Liver (tissue), 3 donors: ENCODE data around the gene PRSS33.

ENCODE experiments used
- EGR1 ChIP-seq, 2 donors: IDR thresholded peaks; 2 replicates each; pipeline ENCODE4 v1.6.1; 2016 to 2018; ENCODE audit warnings: antibody characterized with exemption in 2 of 2, low read depth in 2 of 2
- GABPA ChIP-seq, 2 donors: IDR thresholded peaks in 1 of 2; conservative IDR thresholded peaks in 1 of 2; 2 replicates each; pipeline ENCODE4 v1.6.1; 2016; ENCODE audit warnings: antibody characterized with exemption in 2 of 2, mild to moderate bottlenecking in 1 of 2, moderate library complexity in 1 of 2
- HNF4A ChIP-seq, 2 donors: conservative IDR thresholded peaks; 2 replicates each; pipeline ENCODE4 v1.6.1; 2016; ENCODE audit warnings: antibody characterized with exemption in 2 of 2, mild to moderate bottlenecking in 2 of 2
- HNF4G ChIP-seq: IDR thresholded peaks from 2 replicates; pipeline ENCODE4 v1.6.1; 2016; ENCODE audit warnings: antibody characterized with exemption
- JUND ChIP-seq, 2 donors: IDR thresholded peaks; 2 replicates each; pipeline ENCODE4 v1.6.1; 2016; ENCODE audit warnings: antibody characterized with exemption in 2 of 2
- RAD21 ChIP-seq, 2 donors: IDR thresholded peaks; 2 replicates each; pipeline ENCODE4 v1.6.1; 2016; ENCODE audit warnings: antibody characterized with exemption in 2 of 2, mild to moderate bottlenecking in 2 of 2
- RXRA ChIP-seq, 2 donors: IDR thresholded peaks; 2 replicates each; pipeline ENCODE4 v1.6.1; 2017 to 2018; ENCODE audit warnings: antibody characterized with exemption in 2 of 2, mild to moderate bottlenecking in 1 of 2
- TAF1 ChIP-seq: conservative IDR thresholded peaks from 2 replicates; pipeline ENCODE4 v1.6.1; 2016; ENCODE audit warnings: antibody characterized with exemption, mild to moderate bottlenecking
- YY1 ChIP-seq: IDR thresholded peaks from 2 replicates; pipeline ENCODE4 v1.6.1; 2016; ENCODE audit warnings: antibody characterized with exemption, mild to moderate bottlenecking
- TF ChIP-seq, protein P1 (sequence below): fragments of 150-350 bp; IDR thresholded peaks from 2 replicates; pipeline ENCODE4 v1.5.1; 2017; ENCODE audit warnings: improper control_type of control experiment, low read depth, low read length; ENCODE audit not compliant: missing input control
- TF ChIP-seq, protein P2 (sequence below): IDR thresholded peaks from 2 replicates; pipeline ENCODE4 v1.6.1; 2016; ENCODE audit warnings: antibody characterized with exemption
- TF ChIP-seq, protein P3 (sequence below): IDR thresholded peaks from 2 replicates; pipeline ENCODE4 v1.6.1; 2016; ENCODE audit warnings: antibody characterized with exemption
- TF ChIP-seq, protein P4 (sequence below): IDR thresholded peaks from 2 replicates; pipeline ENCODE4 v1.6.1; 2016; ENCODE audit warnings: antibody characterized with exemption, mild to moderate bottlenecking
- donor health status: healthy.
- donor health status: healthy.

DNA sequence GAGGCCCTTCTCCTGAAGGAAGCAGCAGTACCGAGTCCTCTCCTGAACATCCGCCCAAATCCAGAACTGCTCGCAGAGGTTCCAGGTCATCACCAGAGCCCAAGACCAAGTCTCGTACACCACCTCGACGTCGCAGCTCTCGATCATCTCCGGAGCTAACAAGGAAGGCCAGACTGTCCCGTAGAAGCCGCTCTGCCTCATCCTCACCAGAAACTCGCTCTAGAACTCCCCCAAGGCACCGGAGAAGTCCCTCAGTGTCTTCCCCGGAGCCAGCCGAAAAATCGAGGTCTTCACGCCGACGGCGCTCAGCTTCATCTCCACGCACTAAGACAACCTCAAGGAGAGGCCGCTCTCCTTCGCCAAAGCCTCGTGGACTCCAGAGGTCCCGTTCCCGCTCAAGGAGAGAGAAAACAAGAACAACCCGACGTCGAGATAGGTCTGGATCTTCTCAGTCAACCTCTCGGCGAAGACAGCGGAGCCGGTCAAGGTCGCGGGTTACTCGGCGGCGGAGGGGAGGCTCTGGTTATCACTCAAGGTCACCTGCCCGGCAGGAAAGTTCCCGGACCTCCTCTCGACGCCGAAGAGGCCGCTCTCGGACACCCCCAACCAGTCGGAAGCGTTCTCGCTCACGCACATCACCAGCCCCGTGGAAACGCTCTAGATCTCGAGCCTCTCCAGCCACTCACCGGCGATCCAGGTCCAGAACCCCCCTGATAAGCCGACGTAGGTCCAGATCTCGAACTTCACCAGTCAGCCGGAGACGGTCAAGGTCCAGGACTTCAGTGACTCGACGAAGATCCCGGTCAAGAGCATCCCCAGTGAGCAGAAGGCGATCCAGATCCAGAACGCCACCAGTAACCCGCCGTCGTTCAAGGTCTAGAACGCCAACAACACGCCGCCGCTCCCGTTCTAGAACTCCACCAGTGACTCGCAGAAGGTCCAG lies 21.6 kb downstream of the PRSS33 start:
- TF ChIP-seq, protein P1, sequence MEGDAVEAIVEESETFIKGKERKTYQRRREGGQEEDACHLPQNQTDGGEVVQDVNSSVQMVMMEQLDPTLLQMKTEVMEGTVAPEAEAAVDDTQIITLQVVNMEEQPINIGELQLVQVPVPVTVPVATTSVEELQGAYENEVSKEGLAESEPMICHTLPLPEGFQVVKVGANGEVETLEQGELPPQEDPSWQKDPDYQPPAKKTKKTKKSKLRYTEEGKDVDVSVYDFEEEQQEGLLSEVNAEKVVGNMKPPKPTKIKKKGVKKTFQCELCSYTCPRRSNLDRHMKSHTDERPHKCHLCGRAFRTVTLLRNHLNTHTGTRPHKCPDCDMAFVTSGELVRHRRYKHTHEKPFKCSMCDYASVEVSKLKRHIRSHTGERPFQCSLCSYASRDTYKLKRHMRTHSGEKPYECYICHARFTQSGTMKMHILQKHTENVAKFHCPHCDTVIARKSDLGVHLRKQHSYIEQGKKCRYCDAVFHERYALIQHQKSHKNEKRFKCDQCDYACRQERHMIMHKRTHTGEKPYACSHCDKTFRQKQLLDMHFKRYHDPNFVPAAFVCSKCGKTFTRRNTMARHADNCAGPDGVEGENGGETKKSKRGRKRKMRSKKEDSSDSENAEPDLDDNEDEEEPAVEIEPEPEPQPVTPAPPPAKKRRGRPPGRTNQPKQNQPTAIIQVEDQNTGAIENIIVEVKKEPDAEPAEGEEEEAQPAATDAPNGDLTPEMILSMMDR, result no peak
- TF ChIP-seq TAF1 (no peak), GABPA (IDR thresholded peaks at IDR 0.05 in 1 of 2, conservative IDR thresholded peaks at IDR 0.05 in 1 of 2) (no peak), YY1 (no peak), RXRA (IDR thresholded peaks at IDR 0.05) (no peak), HNF4G (no peak), JUND (IDR thresholded peaks at IDR 0.05) (no peak), RAD21 (IDR thresholded peaks at IDR 0.05) (no peak), HNF4A (conservative IDR thresholded peaks at IDR 0.05) (no peak), EGR1 (IDR thresholded peaks at IDR 0.05; ENCODE audit: low read depth in 2 of 2) (no peak)
- TF ChIP-seq, protein P2, sequence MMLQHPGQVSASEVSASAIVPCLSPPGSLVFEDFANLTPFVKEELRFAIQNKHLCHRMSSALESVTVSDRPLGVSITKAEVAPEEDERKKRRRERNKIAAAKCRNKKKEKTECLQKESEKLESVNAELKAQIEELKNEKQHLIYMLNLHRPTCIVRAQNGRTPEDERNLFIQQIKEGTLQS, result no peak
- TF ChIP-seq, protein P3, sequence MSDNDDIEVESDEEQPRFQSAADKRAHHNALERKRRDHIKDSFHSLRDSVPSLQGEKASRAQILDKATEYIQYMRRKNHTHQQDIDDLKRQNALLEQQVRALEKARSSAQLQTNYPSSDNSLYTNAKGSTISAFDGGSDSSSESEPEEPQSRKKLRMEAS, result no peak
- TF ChIP-seq, protein P4, sequence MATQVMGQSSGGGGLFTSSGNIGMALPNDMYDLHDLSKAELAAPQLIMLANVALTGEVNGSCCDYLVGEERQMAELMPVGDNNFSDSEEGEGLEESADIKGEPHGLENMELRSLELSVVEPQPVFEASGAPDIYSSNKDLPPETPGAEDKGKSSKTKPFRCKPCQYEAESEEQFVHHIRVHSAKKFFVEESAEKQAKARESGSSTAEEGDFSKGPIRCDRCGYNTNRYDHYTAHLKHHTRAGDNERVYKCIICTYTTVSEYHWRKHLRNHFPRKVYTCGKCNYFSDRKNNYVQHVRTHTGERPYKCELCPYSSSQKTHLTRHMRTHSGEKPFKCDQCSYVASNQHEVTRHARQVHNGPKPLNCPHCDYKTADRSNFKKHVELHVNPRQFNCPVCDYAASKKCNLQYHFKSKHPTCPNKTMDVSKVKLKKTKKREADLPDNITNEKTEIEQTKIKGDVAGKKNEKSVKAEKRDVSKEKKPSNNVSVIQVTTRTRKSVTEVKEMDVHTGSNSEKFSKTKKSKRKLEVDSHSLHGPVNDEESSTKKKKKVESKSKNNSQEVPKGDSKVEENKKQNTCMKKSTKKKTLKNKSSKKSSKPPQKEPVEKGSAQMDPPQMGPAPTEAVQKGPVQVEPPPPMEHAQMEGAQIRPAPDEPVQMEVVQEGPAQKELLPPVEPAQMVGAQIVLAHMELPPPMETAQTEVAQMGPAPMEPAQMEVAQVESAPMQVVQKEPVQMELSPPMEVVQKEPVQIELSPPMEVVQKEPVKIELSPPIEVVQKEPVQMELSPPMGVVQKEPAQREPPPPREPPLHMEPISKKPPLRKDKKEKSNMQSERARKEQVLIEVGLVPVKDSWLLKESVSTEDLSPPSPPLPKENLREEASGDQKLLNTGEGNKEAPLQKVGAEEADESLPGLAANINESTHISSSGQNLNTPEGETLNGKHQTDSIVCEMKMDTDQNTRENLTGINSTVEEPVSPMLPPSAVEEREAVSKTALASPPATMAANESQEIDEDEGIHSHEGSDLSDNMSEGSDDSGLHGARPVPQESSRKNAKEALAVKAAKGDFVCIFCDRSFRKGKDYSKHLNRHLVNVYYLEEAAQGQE, result no peak
